Renal cortical epithelial cell (primary cell): ENCODE measurements around the gene KANK2. TPM values are rescaled to one million over a fixed set of nuclear protein-coding genes. Genes with fewer than 3 reads are reported as not detected.

Experiments used
- DNase-seq: peaks from one replicate; pipeline ENCODE4 v3.0.0-alpha.2; 2011; ENCODE audit warnings: low read depth
- total RNA-seq: library from RNA; depleted of rRNA; stranded (reverse); fragments of >200 nt; gene quantifications from 2 replicates; pipeline ENCODE4 v1.2.3, GENCODE V29; 2014

Gene KANK2
- 26.0 and 233 TPM in 2 replicates for total RNA-seq

GRCh38 chr19:11197291-11198174 is at the start of gene KANK2:
TSS of gene KANK2 (minus strand) at chr19:11197545. CDS start at chr19:11194511, 3,034 bp downstream.
- DNase-seq: peak; percentile 36

DNA sequence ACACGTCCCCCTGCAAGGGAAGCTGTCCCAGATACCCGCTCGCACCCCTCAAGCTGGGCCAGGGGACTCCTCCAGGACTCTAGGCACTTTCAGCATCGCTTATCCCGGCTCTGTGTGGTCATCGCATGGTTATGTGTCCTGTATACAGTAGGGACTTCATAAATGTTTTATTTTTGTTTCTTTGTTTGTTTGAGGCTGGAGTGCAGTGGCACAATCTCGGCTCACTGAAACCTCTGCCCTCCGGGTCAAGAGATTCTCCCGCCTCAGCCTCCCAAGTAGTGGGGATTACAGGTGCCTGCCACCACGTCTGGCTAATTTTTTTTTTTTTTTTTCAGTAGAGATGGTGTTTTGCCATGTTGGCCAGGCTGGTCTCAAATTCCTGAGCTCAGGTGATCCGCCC is 49.6 kb upstream of the KANK2 start:
- no peak for DNase-seq

GRCh38 chr19:11244846-11245589 is 47.7 kb upstream of the KANK2 start:
- no peak for DNase-seq

GRCh38 chr19:11243798-11244169 is 46.4 kb upstream of the KANK2 start:
- no peak for DNase-seq

DNA sequence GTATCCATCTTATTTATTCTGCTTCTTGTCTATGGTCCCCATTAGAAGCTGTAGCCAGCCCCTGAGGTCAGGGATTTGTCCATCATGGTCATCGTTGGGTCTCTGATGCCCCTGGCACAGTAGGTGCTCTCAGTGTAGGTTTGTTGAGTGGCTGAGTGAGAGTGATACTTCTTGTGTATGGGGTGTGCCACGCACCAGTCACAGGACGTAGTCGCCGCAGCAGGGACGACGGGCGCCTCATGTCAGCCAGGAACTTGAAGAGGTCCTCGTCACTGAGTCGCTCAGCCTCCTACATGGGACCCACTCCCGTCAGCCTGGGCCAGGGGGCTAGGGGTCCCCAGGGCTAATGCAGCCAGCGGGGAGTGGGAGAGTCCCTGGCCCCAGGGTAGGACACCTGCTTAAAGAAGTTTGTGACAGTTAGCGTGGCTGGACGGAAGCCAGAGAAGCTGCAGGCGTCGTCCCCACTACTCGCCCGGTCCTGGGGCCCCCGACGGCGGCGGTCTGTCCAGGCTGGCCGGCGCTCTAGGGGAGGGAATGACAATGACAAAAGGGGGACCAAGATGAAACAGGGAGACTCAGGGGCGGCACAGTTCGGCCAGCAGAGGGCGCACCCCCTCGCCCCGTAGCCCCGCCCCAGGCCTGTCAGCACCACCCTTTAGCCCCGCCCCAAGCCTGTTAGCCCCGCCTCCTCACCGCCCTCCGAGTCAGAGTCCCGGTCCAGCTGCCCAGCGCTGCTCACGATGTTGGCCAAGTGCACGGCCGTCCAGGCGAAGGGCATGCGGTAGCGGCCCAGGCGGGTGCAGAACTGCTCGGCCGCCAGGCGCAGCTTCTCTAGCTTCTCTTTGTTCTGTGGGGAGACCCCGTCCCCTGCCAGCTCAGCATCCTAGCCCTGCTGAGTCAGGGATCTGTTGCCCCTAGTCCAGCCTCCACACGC is 45.8 kb upstream of the KANK2 start:
- DNase-seq: peak; percentile 45

- DNase-seq: no peak
These were observed 44.7 kb upstream of the KANK2 start for GRCh38 chr19:11242025-11242424.

- DNase-seq: no peak
These were observed 42.7 kb upstream of the KANK2 start for GRCh38 chr19:11240008-11240444.

GRCh38 chr19:11239377-11240000 is 42.1 kb upstream of the KANK2 start, which contains the start of gene ANGPTL8:
TSS of gene ANGPTL8 (plus strand) at chr19:11239619. CDS start at chr19:11239638, 19 bp downstream.
- peak; percentile 54 for DNase-seq

- DNase-seq: no peak
These were observed 41.5 kb upstream of the KANK2 start for GRCh38 chr19:11238781-11239376.

DNA sequence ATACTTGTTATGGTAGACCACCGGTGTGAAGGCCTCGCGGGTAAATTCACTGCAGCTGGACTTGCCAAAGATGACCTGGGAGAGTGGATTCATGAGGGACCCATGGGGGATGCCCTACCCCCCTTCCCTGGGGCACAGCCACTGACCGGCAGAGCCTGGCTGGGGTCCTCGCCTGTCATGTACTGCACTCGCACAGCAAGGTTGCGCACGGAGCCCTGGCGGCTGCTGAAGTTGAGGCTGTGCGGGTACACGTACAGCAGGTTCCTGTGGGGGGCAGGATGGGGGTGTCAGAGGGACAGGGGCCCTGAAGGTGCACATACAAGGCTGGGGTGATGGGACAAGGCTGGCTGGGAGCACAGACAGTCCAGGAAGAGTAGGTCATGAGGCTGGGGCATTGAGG is 40.7 kb upstream of the KANK2 start:
- no peak for DNase-seq

GRCh38 chr19:11237321-11237720 is 40.0 kb upstream of the KANK2 start:
- no peak for DNase-seq

- no peak for DNase-seq
These were observed 39.3 kb upstream of the KANK2 start for GRCh38 chr19:11236324-11237301.

GRCh38 chr19:11234486-11235075 is 37.2 kb upstream of the KANK2 start:
- DNase-seq: no peak

DNA sequence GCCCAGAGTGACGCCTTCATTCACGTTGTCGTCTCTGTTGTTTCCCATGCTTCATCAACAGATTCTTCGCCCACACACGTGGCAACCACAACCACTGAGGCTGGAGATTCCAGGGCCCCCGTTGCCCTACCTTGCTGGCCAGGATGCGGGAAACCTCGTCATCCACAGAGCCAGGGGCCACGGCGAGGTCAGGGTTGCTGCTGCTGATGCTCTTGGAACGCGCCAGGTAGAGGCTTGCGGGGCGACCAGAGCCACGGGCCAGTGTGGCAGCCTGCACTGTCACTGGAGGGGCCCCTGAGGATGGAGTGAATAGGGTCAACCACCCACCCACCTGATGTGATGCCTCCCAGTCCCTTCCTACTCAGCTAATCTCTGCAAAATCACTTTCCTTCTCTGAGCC is 35.7 kb upstream of the KANK2 start:
- no peak for DNase-seq

DNA sequence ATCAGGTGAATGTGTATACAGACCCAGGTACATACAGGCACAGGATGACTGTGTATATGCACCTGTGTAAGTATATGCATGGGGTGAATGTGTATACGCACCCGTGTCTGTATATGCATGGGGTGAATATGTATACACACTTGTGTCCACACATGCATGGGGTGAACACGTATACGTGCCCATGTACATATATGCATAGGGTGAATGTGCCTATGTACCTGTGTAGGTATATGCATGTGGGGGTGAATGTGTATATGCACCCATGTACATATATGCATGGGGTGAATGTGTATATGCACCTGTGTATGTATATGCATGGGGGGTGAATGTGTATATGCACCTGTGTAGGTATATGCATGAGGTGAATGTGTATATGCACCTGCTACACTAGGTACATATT is 35.2 kb upstream of the KANK2 start:
- no peak for DNase-seq

GRCh38 chr19:11230621-11231386 is 33.5 kb upstream of the KANK2 start:
- no peak for DNase-seq

GRCh38 chr19:11227195-11227886 is 30.0 kb upstream of the KANK2 start:
- no peak for DNase-seq

GRCh38 chr19:11226716-11227166 is 29.4 kb upstream of the KANK2 start:
- DNase-seq: no peak
